HG03520 (cell line): ENCODE measurements around the gene NSG1.

Experiments used
- ATAC-seq: cut with Tn5 transposase; IDR thresholded peaks from one replicate; pipeline ENCODE4 v1.9.1; 2021; ENCODE audit warnings: mild to moderate bottlenecking, moderate library complexity; ENCODE audit not compliant: unreplicated experiment

Gene NSG1

DNA sequence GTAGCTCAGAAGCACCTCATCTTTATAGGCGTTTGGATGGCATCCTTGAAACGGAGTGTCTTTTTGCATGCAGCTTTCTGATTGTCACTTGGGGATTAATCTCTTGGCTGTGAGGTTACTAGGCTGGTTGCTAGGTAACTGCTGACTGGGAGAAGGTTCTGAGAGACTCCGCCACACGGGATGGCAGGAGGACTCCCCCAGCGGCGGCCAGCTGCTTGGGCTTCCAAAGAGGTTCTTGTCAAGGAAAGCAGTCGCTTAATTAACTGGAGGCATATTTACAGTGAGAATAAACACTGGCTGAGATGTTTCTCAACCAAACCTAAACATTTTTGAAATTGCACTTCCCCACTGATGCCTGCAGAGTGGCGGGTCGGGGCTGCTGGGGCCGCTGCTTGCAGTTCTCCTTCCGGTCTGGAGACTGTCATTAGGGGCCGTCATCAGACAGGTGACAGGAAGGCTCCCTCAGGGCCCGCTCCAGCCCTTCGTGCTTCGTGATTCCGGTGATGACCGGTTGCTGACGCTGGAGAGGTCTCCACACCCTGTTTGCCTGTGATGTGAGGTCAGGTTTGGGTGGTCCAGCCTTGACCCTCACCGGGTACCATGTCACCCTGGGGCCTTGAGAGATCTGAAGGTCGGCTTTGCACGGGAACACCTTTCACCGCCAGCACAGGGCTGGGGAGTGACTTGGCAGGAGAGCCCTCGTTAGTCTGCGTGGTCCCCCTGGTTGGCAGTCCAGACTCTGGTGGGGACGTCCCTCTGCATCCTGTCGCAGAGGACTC is 9.1 kb downstream of the NSG1 start:
- peak; percentile 63 for ATAC-seq

DNA sequence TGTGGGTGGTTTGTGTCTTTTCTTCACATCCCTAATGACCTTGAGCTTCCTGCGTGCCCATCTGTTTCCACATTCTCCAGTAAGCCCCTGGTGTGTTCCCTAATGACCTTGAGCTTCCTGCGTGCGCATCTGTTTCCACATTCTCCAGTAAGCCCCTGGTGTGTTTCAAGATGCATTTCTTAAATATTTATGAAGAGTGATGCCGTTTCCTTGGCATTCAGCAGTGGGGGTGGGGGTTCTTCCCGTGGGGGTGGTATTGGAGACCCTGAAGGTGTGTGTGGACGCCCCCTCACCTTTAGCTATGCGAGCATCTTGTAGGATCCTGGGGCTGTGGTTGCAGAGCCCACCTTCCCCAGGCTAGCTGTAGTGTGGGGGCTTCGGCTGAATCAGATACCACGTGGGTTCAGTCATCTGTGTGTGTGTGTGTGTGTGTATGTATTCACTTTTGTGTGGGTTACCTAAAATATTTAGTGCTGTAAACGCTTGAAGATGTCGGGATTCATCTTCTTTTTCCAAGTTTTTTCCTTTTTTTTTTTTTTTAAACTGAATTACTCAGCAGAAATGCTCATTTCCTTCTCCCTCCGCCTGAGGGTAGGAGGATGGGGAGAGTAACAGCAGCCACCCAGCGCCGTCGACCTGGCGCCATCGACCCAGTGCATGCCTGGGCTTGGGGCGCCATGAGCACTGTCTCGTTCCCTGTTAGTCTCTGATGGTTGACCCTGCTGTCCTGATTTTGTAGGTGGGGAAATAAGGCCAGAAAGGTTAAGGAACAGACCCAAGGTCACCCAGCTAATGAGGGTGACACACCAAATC is 9.9 kb downstream of the NSG1 start:
- ATAC-seq: no peak

DNA sequence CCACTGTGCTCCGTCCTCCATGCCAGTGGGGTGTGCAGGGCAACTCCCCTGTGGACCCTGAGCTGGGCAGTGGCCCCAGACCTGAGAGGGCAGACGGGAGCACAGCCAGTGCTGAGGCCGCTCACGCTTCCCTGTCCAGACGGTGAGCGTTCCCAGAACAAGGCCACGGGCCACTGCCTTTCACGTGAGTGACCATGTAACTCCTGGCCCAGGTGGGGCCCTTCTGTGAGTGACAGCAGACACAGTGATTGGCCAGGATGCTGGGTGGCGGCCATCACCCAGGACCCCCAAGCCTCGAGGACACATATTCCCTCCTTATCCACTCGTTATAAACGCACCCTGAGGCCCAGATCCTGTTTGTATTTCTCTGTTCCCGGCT is 10.5 kb downstream of the NSG1 start:
- ATAC-seq: no peak

DNA sequence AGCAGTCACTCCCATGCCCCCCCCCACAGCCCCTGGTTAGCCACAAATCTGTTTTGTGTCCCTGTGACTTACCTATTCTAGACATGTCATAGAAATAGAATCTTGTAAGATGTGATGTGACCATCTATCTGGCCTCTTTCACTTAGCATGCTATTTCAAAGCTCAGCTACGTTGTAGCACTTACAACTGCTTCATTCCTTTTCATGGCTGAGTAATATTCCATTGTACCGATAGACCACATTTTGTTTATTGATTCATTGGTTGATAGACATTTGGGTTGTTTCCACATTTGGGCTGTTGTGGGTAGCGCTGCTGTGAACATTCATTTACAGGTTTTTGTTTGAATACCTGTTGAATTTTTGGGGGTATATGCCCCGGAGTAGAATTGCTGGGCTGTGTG is 11.5 kb downstream of the NSG1 start:
- ATAC-seq: no peak

DNA sequence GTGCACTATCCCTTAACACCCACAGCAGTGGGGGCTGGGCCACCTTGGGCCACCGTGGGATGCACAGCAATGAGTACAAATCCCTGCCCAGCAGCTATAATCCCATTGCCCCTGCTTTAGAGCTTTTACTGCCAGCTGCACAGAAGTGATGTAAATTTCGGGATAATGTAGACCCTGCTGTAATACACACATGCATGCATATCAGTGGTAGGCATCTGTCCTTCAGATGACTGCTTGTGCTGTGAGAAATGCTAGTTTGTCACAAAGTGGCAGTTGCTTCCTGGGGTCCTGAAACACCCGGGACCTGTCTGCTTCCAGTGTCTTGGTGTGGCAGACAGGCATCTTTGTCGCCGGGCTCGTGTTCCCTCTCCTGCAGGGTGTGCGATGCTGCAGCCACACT is 14.1 kb downstream of the NSG1 start:
- no peak for ATAC-seq

DNA sequence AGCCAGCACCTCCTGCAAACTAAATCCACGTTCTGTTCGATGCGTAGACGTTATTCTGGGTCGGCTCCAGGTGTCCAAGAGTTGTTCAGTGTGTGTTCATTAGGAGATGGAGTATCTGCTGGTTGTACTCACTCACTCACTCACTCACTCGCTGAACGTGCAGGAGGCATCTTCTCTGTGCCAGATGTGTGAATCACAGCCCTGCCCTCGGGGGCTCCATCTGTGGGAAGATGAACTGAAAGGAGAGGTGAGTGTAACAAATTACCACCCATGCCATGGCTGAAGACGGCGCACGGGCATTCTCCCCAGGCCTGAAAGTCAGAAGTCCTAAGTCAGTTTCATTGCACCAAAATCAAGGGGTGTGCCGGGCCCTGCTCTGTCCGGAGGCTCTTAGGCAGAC is 16.1 kb downstream of the NSG1 start:
- ATAC-seq: no peak

DNA sequence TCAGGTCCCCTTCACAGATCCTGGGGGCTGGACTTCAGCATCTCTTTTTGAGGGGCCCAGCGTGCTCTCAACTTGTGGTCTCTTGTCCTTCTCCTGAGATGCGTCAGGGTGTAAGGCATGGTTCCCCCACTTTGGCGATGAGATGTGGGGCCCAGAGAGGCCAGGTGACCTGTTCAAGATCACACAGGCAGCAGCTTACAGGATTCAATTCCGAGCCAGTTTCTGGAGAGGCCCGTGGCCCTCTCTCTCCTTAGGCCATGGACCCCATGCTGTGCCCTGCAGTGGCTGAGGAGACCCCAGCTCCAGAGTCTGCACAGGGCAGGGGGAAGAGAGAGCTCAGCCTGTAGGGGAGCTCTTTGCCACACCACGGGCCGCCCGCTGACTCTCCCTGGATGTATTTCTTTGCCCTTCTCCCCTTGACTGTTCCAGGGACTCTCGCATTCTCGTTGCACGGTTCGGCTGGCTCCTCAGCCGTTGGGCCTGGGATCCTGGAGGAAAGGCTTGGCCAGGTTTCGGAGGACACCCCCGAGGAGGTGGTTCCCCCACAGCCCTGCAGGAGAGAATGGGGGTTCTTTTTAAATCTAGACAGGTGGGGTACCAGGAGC is 18.6 kb downstream of the NSG1 start:
- ATAC-seq: no peak

DNA sequence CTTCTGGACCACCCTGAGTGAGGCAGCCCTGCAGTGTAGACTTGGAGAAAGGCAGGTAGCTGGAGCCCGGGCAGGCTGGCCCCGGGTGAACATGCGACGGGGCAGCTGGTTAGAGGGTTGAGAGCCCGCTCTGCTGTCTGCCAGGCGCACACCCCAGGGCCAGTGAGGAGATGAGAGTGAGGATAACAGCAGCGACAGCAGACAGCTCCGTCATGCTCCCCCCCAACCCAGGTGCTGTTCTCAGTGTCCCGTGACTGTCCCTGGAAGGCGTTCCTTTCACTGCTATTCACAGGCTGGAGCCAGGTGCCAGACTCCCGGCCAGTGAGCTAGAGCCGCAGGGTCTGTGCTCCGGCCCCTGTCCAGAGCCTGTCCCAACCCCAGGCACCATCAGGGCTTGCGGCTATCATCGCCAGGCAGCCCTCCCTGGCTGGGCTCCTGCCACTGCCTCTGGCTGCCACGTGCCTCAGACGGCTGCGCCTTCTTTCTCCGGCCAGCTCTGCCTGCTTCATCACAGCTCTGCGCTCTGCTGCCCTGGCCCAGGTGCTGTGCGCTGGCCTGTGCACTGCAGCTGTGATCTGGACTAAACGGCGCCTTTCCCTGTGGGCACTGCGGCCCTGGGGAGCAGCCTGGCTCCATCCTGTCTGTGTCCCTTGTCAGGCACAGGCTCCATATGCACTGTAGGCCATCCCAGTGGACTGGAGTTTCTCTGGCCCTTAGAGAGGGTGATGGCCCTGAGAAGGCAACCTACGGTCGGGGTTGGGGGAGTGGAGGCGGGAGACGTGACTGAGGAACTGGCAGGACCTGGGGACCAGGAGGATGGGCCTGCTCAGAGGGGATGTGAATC is 19.8 kb downstream of the NSG1 start:
- ATAC-seq: no peak

DNA sequence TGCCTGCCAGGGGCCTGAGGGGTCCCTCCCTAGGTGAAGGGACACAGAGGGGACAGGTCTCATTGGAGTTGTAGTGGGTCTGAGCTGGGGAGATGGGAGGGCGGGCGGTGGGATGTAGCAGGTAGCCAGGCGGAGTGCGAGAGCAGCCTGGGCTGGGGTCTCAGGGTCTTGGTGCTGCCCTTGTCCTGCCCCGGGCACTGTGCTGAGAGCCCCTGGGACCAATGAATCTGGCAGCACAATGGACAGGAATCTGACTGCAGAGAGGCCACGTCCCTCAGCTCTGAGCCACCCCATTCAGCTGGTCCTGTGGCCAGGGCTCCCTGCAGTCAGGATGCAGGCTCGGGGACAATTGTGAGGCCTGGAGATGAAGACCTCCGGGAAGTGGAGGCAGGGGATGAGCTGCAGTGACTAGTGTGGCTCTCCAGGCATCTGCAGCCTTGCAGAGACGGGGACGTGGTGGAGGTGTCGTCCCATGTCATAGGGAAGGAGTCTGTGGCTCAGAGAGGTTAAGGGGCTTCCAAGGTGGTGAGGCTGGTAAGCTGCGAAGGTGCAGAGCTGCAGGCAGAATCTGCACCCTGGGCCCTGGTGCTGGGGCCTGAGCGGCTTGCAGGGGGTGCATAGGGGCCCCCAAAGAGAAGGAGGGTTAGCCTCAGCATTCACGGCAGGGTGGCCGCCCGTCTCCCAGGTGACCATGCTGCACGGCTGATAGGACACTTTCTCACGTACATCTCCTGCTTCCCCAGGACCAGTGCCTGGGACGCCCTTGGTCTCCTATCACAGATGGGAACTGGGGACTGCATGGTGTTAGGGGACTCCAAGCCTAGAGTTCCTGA is 20.6 kb downstream of the NSG1 start:
- ATAC-seq: no peak

DNA sequence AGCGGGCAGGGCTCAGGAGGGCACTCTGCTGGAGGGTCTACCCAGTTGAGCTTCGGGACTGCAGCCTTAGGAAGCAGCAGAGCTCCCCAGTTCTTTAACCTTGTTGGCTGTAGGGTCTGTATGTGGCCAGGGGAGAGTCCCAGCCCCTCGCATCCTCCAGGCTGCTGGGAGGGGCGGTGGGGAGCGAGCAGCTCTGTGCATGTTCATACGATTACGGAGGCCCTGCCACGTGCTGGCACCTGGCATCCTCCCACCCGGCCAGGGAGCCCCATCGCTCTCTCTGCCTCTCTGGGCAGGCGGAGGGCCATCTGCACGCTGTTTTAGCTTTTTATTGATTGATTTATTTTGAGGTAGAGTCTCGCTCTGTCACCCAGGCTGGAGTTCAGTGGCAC is 21.2 kb downstream of the NSG1 start:
- no peak for ATAC-seq

DNA sequence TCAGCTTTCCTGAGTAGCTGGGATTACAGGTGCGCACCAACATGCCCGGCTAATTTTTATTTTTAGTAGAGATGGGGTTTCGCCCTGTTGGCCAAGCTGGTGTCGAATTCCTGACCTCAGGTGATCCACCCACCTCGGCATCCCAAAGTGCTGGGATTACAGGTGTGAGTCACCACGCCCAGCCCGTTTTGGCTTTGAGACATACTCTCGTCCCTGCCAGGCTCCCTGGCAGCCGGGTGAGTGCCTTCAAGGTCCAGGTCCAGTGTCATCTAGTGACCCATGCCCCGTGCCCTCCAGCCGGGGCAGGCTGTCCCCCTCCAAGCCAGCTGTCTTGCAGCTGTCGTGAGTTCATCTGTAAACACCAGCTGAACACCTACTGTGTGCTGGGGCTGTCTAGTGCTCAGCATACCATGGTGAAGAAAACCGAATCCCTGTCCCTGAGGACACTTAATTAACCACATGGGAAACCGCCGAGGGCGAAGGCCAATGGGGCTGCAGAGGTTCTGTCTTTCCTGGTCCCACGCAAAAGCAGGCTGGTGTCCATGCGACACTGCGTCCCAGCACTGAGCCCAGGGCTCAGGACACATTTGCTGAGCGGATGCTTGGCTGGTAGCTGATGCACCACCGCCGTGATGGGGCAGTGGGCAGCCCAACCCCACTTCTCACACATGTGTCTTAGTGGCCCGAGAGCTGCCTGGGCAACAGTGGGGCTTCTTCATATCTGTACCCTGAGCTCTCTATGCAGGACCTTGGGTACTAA is 21.9 kb downstream of the NSG1 start:
- no peak for ATAC-seq

DNA sequence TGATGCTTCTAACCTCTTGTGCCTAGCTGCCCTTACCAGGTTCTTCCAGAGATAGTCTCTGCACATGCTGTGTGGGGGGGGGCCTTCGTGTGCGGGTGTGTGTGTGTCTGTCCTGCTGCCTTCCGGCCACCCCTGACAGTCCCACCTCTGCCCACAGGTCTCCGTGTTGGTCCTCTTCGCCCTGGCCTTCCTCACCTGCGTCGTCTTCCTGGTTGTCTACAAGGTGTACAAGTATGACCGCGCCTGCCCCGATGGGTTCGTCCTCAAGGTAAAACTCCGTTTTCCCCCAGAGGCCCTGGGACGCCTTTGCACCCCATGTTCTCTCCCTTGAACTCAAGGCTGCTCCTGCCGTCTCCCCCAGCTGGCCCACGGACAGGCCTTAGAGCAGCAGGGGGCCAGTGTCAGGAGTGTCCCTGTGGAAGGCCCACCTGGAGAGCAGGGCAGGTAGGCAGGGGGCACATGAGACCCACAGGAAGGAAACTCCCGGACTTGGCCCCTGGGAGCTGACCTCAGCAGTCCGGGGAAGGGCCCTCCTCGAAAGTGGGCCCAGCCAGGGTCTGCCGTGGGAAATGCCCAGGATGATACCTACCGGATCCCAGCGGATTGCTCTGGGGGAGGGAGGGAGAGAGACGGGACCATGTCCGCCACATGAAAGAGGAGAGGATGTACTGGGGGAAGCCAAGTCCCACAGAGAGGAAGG is 22.7 kb downstream of the NSG1 start:
- ATAC-seq: no peak

DNA sequence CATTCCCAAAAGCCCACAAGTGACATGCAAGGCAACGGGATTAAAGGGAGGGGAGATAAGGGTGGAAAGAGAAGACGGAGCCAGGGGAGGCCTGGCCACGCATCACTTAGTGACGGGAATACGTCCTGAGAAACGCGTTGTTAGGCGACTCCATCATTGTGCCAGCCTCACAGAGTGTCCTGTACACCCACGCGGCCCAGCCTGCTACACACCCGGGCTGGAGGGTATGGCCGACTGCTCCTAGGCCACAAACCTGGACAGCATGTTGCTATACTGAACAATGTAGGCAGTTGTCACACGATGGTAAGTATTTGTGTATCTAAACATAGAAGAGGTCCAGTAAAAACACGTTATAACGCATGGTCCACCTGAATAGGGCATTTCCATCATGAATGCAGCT is 23.4 kb downstream of the NSG1 start:
- ATAC-seq: no peak

DNA sequence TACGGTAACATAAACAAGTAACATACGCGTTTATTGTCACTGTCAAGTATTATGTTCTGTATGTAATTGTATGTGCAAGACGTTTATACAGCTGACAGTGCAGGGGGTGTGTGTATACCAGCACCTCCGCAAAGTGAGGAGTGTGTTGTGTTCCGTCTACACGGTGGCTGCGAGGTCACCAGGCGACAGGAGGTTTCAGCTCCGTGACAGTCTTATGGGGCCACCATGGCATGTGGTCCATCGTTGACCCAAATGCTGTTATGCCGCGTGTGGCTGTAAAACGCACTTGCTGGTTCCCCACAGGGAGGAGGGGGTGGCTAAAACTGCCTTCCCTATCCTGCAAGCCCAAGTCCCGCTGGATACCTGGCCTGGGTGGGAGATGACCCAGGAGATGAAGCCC is 25.0 kb downstream of the NSG1 start:
- no peak for ATAC-seq

DNA sequence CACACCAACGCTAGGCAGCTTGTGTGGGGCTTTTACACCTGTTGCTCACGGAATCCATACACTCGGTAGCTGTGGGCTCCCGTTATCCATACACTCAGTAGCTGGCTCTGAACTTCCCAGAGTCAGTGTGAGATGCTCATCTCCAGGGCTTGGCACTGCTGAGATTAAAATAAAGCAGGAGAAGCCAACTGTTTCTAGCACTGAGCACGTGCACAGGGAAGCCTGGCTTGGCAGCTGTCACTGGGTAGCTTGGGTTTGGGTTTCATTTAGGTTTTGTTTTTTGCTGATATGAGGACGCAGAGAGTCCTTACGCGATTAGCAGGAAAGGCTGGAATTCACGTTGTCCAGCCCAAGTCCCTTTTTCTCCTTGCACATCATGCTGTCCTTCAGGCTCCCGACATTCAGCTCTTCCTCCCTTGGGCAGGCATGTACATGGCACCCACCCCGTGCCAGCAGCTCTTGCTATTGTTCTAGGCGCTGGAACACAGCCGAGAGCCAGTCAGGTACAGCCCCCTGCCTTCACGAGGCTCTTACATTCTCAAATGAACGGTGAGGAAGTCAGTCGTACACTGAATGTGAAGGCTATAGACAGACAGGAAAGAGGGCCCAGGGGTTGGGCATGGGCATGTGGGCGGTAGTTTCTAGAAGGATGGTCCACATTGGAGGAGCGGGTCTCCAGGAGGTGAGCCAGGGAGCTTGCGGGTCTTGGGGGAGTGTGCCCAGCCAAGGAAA is 25.9 kb downstream of the NSG1 start:
- ATAC-seq: no peak

DNA sequence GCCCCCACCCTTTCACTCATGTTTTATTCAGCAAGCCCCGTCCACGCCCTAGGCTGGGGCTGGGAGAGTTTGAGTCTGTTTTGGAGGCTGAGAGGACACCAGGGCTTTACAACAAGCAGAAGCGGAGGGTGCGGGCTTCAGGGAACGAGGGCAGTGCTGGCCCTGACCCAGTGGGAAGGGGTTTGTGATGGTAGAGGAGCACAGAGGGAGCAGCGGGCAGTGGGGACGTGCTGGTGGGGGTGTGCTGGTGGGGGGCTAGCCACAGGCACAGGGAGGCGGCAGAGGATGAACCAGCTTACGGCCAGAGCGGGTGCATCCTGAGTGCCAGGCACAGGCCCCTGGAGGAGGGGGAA is 26.4 kb downstream of the NSG1 start:
- no peak for ATAC-seq

DNA sequence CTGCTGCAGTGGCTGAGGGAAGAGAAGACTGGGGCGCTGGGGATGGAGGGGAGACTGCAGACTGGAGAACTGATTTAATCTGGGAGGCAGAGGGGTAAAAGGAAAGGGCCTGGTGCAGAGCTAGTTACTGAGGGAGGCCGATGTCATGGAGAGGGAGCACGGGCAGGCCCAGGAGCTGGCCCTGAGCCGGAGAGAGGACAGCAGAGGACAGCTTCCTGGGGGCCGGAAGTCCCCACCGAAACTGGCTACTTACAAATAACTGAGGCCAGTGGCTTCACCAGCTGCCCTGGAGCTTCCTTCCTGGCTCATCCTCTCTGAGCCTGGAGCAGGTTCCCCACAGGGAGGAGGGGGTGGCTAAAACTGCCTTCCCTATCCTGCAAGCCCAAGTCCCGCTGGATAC is 26.9 kb downstream of the NSG1 start:
- ATAC-seq: no peak

DNA sequence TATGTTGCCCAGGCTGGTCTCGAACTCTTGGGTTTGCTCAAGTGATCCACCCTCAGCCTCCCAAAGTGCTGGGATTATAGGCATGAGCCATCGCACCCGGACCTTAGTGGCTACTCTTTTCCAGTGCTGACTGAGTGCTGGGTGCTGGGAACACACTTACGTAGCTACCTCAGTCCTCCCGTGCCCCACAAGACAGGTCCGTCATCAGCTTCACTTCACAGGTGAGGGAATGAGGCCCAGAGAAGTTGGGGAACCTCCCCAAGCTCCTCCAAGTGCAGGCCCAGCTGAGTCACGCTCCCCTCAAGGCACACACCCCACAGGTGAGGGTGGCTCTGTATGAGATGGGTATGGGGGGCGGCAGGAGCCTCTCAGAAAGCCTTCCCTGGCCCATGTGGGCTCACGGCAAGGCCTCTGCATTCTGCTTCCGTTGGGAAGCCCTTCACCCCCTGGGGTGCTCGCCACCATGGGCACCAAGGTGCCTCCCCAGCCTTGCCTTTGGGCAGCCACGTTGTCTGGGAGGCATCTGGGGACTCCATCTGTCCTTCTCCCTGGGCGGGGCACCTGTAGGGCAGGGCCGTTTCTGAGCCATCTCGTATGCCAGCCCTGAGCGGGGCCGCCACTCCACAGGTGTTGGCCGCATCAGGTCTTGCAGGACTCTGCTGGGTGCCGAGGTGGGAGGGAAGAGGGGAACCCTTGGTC is 28.4 kb downstream of the NSG1 start:
- ATAC-seq: no peak
